Gastrocnemius medialis (tissue), 4 donors: ENCODE measurements around the gene PLA2G4A.

ENCODE experiments used
- POLR2A ChIP-seq, 2 donors: fragments of 450-650 bp; IDR thresholded peaks; one replicate each; pipeline ENCODE4 v1.6.1; 2017; ENCODE audit warnings: antibody characterized with exemption in 2 of 2, mild to moderate bottlenecking in 2 of 2, moderate library complexity in 2 of 2
- TF ChIP-seq, protein P1 (sequence below), 5 experiments: fragments of 450-650 bp in 3 of 5; fragments of 200-600 bp in 2 of 5; sonication (generic) in 2 of 5; IDR thresholded peaks in 4 of 5; conservative IDR thresholded peaks in 1 of 5; 1 replicate in 4 of 5; 2 replicates in 1 of 5; pipeline ENCODE4 v1.5.1; 2016 to 2019; ENCODE audit warnings: antibody characterized with exemption in 5 of 5, mild to moderate bottlenecking in 3 of 5, moderate library complexity in 3 of 5

DNA sequence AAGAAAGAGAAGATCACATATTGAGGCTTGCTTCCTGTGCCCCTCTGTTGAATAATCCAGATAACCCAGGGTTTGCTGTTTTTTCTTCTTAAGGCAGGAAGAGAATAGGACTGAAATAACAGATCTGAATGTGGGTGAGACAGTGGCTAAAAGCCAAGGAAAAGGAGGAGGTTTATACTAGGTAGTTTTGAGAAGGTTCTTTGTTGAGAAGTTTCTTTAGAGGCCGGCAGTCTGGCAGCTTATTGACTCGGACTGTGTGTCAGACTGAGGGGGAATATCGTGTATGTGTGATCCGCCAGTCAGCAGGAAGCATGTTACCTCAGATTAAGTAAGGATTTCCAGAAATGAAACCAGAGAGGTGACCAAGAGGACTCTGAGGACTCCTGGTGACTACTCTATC is 119.8 kb downstream of the PLA2G4A start:
- TF ChIP-seq, protein P1, sequence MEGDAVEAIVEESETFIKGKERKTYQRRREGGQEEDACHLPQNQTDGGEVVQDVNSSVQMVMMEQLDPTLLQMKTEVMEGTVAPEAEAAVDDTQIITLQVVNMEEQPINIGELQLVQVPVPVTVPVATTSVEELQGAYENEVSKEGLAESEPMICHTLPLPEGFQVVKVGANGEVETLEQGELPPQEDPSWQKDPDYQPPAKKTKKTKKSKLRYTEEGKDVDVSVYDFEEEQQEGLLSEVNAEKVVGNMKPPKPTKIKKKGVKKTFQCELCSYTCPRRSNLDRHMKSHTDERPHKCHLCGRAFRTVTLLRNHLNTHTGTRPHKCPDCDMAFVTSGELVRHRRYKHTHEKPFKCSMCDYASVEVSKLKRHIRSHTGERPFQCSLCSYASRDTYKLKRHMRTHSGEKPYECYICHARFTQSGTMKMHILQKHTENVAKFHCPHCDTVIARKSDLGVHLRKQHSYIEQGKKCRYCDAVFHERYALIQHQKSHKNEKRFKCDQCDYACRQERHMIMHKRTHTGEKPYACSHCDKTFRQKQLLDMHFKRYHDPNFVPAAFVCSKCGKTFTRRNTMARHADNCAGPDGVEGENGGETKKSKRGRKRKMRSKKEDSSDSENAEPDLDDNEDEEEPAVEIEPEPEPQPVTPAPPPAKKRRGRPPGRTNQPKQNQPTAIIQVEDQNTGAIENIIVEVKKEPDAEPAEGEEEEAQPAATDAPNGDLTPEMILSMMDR (IDR thresholded peaks at IDR 0.05 in 4 of 5, conservative IDR thresholded peaks at IDR 0.05 in 1 of 5), result no peak
- no peak for TF ChIP-seq POLR2A (IDR thresholded peaks at IDR 0.05)
